Amygdala (tissue), 56 donors: ENCODE results near the gene CDC14A.

ENCODE experiments used
- DNase-seq, 56 donors: peaks; one replicate each; lab custom pipeline; 2025; lab: John Stamatoyannopoulos, UW

Gene CDC14A

GRCh38 chr1:100565533-100565932 is 213.2 kb downstream of the CDC14A start:
- no peak for DNase-seq

DNA sequence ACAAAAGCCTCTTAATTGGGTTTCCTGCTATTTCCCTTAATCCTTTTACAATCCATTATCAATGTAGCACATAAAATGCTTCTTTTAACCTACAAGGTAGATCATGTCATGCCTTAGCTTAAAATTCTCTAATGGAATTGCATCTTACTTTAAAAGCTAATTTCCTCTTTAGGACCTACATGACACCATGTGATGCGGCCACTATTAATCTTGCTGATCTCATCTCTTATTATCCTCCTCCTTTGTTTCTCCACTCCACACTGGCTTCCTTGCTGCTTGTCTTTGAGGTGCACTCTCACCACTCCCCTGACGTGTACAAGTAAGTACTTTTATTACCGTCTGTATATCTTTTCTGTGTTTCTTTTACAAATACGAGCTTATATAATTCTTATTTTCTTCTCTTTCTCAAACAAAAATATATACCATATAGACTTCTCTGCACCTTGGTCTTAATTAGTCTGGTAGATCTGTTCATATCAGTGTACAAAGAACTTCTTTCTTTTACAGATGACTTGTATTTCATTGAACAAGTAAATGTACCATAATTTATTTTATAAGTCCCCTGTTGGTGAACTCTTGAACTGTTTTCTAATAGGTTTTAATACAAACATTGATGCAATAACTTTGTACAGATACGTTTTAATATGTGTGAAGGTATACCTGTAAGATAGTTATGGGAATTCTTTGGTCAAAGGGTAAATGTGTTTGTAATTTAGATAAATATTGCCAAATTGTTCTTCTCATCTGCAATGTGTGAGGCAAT is 213.8 kb downstream of the CDC14A start:
- DNase-seq = no peak

DNA sequence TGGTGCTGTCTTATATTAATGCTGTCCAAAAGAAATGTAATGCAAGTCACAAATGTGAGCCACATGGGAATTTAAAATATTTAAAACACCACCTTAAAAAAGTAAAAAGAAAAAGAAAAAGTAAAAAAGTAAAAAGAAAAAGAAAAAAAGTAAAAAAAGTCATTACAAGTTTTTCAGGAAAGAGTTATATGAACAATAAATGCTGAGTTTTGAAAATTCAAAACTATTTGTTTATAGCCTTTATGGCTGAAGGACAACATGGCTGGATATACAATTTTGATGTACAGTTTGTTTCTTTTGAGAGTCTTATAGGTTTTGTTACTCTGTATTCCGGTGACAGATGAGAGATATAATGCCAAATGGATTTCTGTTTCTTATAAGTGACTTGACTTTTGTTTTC is 214.8 kb downstream of the CDC14A start:
- DNase-seq = no peak
